Kidney epithelial cell (primary cell): ENCODE measurements around the gene HEPHL1. TPM values are rescaled to one million over a fixed set of nuclear protein-coding genes. Genes with fewer than 3 reads are reported as not detected.

ENCODE experiments used
- DNase-seq: peaks from one replicate; pipeline ENCODE4 v3.0.0-alpha.2; 2010; ENCODE audit warnings: low read depth
- H3K27me3 ChIP-seq: 2 replicates; pipeline ENCODE4 v1.6.0; 2011; ENCODE audit warnings: low read length; ENCODE audit not compliant: control insufficient read depth, insufficient read depth
- H3K36me3 ChIP-seq: 2 replicates; pipeline ENCODE4 v1.5.1; 2011; ENCODE audit warnings: low read length; ENCODE audit not compliant: control insufficient read depth, insufficient read depth
- H3K4me3 ChIP-seq: 2 replicates; pipeline ENCODE4 v1.5.1; 2011; ENCODE audit warnings: low read depth, mild to moderate bottlenecking, control low read depth, low read length
- total RNA-seq: library from RNA; depleted of rRNA; stranded (reverse); fragments of >200 nt; gene quantifications from 2 replicates; pipeline ENCODE4 v1.2.3, GENCODE V29; 2015
- TF ChIP-seq, protein P1 (sequence below): IDR thresholded peaks from 2 replicates; pipeline ENCODE4 v1.5.1; 2011; ENCODE audit warnings: mild to moderate bottlenecking, moderate library complexity, low read length, control low read depth, inconsistent platforms; ENCODE audit not compliant: insufficient read depth, poor library complexity, severe bottlenecking

HEPHL1 gene
- total RNA-seq, 1 donor from 2014 or later = not detected

DNA sequence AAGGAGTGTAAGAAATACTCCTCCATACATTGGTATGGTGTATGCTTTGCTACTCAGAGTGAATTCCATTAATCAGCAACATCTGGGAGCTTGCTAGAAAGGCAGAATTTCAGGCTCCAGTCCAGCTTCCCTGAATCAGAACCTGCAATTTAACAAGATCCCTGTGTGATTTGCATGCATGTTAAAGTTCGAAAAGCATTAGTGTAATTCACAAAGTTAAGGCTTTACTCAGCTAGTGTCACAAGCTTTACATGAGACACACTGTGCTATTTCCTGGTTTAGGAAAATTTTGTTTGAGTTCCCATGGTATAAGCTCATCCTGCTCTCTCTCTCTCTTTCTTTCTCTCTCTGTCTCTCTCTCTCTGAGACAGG is 37.0 kb upstream of the HEPHL1 start:
- no peak for DNase-seq
- H3K4me3 ChIP-seq = no peak overlapping the region
- no peaks in the 10 kb centered on the region for H3K27me3 ChIP-seq
- H3K36me3 ChIP-seq = no peaks in the 10 kb centered on the region
- TF ChIP-seq, protein P1, sequence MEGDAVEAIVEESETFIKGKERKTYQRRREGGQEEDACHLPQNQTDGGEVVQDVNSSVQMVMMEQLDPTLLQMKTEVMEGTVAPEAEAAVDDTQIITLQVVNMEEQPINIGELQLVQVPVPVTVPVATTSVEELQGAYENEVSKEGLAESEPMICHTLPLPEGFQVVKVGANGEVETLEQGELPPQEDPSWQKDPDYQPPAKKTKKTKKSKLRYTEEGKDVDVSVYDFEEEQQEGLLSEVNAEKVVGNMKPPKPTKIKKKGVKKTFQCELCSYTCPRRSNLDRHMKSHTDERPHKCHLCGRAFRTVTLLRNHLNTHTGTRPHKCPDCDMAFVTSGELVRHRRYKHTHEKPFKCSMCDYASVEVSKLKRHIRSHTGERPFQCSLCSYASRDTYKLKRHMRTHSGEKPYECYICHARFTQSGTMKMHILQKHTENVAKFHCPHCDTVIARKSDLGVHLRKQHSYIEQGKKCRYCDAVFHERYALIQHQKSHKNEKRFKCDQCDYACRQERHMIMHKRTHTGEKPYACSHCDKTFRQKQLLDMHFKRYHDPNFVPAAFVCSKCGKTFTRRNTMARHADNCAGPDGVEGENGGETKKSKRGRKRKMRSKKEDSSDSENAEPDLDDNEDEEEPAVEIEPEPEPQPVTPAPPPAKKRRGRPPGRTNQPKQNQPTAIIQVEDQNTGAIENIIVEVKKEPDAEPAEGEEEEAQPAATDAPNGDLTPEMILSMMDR = no peak

DNA sequence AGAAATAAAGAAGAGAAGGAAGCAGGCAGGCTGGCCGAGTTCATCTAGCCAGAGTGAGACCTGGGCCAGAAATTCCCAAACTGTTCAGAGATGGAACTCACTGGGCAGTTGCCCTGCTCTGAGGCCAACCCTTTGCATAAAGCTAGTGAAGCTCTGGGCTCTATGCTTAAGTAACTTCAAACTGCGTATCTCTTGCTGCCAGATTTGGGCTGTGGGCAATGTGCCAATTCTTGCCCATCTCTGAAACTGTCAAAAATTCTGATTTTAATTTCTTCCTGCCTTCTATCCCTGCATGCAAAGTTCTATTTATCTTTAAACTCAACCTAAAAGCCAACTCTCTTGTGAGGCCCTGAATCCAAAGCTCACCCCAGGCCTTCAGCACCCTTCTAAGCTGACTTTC is 36.2 kb upstream of the HEPHL1 start:
- DNase-seq = no peak
- Histone ChIP-seq H3K27me3 (no peaks in the 10 kb centered on the region), H3K36me3 (no peaks in the 10 kb centered on the region), H3K4me3 (no peak overlapping the region)
- TF ChIP-seq, protein P1 = no peak

GRCh38 chr11:93986716-93987115 is 34.4 kb upstream of the HEPHL1 start:
- peak; percentile 25 for DNase-seq
- TF ChIP-seq, protein P1 = no peak

GRCh38 chr11:93988455-93988854 is 32.7 kb upstream of the HEPHL1 start:
- Histone ChIP-seq H3K4me3 (no peak overlapping the region), H3K36me3 (no peaks in the 10 kb centered on the region), H3K27me3 (no peaks in the 10 kb centered on the region)
- DNase-seq = no peak
- TF ChIP-seq, protein P1 = no peak

More at GRCh38 chr11:93986716-93987115, 34.4 kb upstream of the HEPHL1 start:
- H3K36me3 ChIP-seq = no peaks in the 10 kb centered on the region
- H3K4me3 ChIP-seq = no peak overlapping the region
- H3K27me3 ChIP-seq = no peaks in the 10 kb centered on the region

DNA sequence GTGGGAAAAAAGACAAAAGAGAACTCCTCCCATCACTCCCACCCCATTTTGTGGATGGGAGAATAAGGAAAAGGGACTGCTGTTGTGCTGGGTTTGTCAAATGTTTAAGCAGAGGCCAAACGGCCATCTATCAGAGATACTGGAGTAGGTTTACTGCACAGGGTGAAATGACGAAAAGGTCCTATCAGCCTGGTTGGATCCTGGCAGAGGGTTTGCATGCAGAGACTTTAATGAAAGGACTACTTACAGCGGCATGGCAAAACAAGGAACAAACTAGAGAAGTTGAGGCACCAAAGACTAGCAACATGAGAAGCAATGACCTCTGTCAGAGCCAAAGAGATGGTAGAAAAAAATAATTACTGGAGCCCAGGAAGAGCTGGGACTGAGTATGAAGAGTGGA is 32.2 kb upstream of the HEPHL1 start:
- Histone ChIP-seq H3K36me3 (no peaks in the 10 kb centered on the region), H3K27me3 (no peaks in the 10 kb centered on the region), H3K4me3 (no peak overlapping the region)
- no peak for DNase-seq
- TF ChIP-seq, protein P1 = no peak

DNA sequence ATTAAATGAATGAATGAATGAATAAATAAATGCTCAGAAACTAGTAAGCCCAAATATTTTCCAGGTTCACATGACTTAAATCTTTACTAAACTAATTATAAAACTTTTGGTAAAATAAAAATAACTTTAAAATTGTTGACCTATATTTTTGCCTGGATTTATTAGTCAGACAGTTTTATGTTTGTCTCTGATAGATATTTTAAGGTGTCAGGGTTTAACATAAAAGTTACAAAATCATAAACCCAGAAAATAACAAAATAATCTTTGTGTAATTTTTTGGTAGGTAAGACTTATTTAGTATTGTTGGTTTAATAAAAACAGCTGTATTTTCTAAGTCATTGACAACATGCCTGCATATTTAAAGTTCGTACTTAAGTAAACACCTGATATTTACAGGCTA is 27.4 kb upstream of the HEPHL1 start:
- no peaks in the 10 kb centered on the region for H3K36me3 ChIP-seq
- TF ChIP-seq, protein P1 = no peak
- DNase-seq = no peak
- H3K4me3 ChIP-seq = no peak overlapping the region
- H3K27me3 ChIP-seq = no peaks in the 10 kb centered on the region
